ENCODE data around the gene LDLRAD4.

LDLRAD4 gene

GRCh38 chr18:13431886-13432285, 213.3 kb downstream of the LDLRAD4 start:
- no peak for DNase-seq (ENCODE audit: low read depth)
- no peak for TF ChIP-seq CTCF (conservative IDR thresholded peaks at IDR 0.05; ENCODE audit: low read depth, low read length)

DNA sequence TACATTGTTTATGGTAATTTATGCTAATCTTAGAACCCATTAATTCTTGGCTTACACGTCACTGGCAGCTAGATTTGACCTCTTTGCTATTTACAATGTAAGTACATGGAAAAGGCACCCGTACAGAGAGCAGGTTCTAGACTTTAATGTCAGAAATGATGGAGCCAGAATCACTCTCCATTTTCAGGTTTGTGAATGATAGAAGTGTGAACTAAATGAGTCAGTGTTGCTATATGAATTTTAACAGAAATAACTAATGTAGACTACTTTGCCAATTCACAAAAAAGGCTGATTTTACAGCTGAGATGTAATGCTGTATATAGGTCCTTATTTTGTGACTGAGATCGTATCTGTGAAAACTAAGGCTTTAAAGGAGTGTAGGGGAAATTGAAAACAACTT, 214.6 kb downstream of the LDLRAD4 start:
- no peak for TF ChIP-seq CTCF (conservative IDR thresholded peaks at IDR 0.05; ENCODE audit: low read depth, low read length)
- no peak overlapping the region for H3K4me3 ChIP-seq (ENCODE audit: low read length)
- DNase-seq (ENCODE audit: low read depth): no peak

More at GRCh38 chr18:13431886-13432285, 213.3 kb downstream of the LDLRAD4 start:
- no peak overlapping the region for H3K4me3 ChIP-seq (ENCODE audit: low read length)

DNA sequence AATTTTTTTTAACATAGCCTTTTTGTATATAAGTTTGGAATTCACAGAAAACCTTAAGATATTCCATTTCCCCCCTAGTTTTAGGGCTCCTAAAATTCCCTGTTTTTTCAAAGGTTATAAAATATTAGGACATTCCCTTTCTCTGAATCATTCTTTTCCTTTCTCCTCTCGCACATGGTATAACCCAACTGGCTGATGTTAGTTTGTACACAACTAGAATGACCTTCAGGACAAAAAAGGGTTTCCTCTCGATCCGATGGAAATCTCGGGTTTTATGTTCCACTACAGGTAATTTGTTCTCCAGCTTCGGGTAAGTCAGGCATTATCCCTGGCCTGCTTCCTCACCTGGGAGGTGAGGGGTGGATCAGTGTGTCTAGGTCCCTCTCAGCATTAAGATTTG, 215.1 kb downstream of the LDLRAD4 start:
- H3K4me3 ChIP-seq (ENCODE audit: low read length): no peak overlapping the region
- no peak for TF ChIP-seq CTCF (conservative IDR thresholded peaks at IDR 0.05; ENCODE audit: low read depth, low read length)
- DNase-seq (ENCODE audit: low read depth): no peak

GRCh38 chr18:13434854-13435253, 216.3 kb downstream of the LDLRAD4 start:
- no peak for DNase-seq (ENCODE audit: low read depth)
- no peak for TF ChIP-seq CTCF (conservative IDR thresholded peaks at IDR 0.05; ENCODE audit: low read depth, low read length)
- no peak overlapping the region for H3K4me3 ChIP-seq (ENCODE audit: low read length)

GRCh38 chr18:13435586-13436333, 217.2 kb downstream of the LDLRAD4 start:
- TF ChIP-seq CTCF (conservative IDR thresholded peaks at IDR 0.05; ENCODE audit: low read depth, low read length): no peak
- peak; percentile 72 for DNase-seq (ENCODE audit: low read depth)
- H3K4me3 ChIP-seq (ENCODE audit: low read length): no peak overlapping the region

GRCh38 chr18:13436576-13436975, 218.0 kb downstream of the LDLRAD4 start:
- no peak for TF ChIP-seq CTCF (conservative IDR thresholded peaks at IDR 0.05; ENCODE audit: low read depth, low read length)
- H3K4me3 ChIP-seq (ENCODE audit: low read length): no peak overlapping the region
- no peak for DNase-seq (ENCODE audit: low read depth)

DNA sequence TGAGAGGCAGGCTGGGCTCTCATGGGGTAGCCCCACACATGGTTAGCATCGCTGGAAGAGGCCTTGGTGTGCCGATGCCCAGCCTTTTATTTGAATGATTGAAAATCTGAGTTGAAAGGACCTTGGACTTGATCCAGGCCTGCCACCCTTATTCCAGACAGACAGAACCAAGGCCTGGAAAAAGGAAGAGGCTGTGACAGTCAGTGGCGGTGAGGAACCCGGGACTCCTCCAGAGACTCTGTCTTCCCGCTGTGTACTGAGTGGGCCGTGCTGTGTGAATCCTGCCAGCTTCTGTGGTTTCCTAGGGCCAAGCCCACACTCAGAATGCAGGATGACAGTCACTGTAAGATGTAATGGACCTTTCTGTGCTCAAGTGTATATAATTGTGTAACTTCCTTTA, 218.5 kb downstream of the LDLRAD4 start:
- no peak for DNase-seq (ENCODE audit: low read depth)
- no peak for TF ChIP-seq CTCF (conservative IDR thresholded peaks at IDR 0.05; ENCODE audit: low read depth, low read length)
- no peak overlapping the region for H3K4me3 ChIP-seq (ENCODE audit: low read length)

All from retinal pigment epithelial cell (primary cell).